GM23338 (cell line): ENCODE measurements around the gene UTP4. TPM values are rescaled to one million over a fixed set of nuclear protein-coding genes. Genes with fewer than 3 reads are reported as not detected.

Experiments used
- ATAC-seq: fragments of 200-7000 bp; cut with Tn5 transposase; 3 replicates; pipeline ENCODE4 v1.9.1; 2020
- DNase-seq: peaks from one replicate; pipeline ENCODE4 v3.0.0-alpha.2; 2015; ENCODE audit warnings: low spot score
- H2AFZ ChIP-seq: fragments of 200-600 bp; sonication (generic); 2 replicates; pipeline ENCODE4 v1.8.0; 2016; ENCODE audit warnings: antibody characterized with exemption, mild to moderate bottlenecking, moderate library complexity
- H3F3A ChIP-seq: fragments of 200-600 bp; sonication (generic); replicated peaks from 2 replicates; pipeline ENCODE4 v1.8.0; 2017; ENCODE audit warnings: antibody characterized with exemption, mixed run types, low read depth
- H3K27ac ChIP-seq: fragments of 200-600 bp; sonication (generic); 2 replicates; pipeline ENCODE4 v1.6.1; 2016; ENCODE audit warnings: low read depth
- H3K27me3 ChIP-seq: fragments of 200-600 bp; sonication (generic); 2 replicates; pipeline ENCODE4 v1.8.0; 2016; ENCODE audit warnings: mild to moderate bottlenecking, mixed run types, moderate library complexity; ENCODE audit not compliant: insufficient read depth
- H3K36me3 ChIP-seq: fragments of 200-600 bp; sonication (generic); 2 replicates; pipeline ENCODE4 v1.8.0; 2016; ENCODE audit warnings: mild to moderate bottlenecking; ENCODE audit not compliant: insufficient read depth
- H3K4me1 ChIP-seq: fragments of 200-600 bp; sonication (generic); 2 replicates; pipeline ENCODE4 v1.8.0; 2016; ENCODE audit warnings: mild to moderate bottlenecking, moderate library complexity; ENCODE audit not compliant: insufficient read depth
- H3K4me2 ChIP-seq: fragments of 200-600 bp; sonication (generic); 2 replicates; pipeline ENCODE4 v1.7.1; 2017; ENCODE audit warnings: mixed run types
- H3K4me3 ChIP-seq: fragments of 200-600 bp; sonication (generic); 2 replicates; pipeline ENCODE4 v1.6.1; 2016; ENCODE audit warnings: mixed run types
- H3K79me2 ChIP-seq: fragments of 200-600 bp; sonication (generic); replicated peaks from 2 replicates; pipeline ENCODE4 v1.8.0; 2017; ENCODE audit warnings: mild to moderate bottlenecking; ENCODE audit not compliant: insufficient read depth
- H3K9me2 ChIP-seq: fragments of 200-600 bp; sonication (generic); 2 replicates; pipeline ENCODE4 v1.8.0; 2017; ENCODE audit not compliant: insufficient read depth
- H4K20me1 ChIP-seq: fragments of 200-600 bp; sonication (generic); replicated peaks from 2 replicates; pipeline ENCODE4 v1.8.0; 2017; ENCODE audit warnings: mild to moderate bottlenecking; ENCODE audit not compliant: insufficient read depth
- H3K27ac Mint-ChIP-seq: 2 replicates; pipeline ENCODE4 v1.8.0; 2020; ENCODE audit warnings: inconsistent platforms, mild to moderate bottlenecking, moderate library complexity, mixed read lengths
- H3K27me3 Mint-ChIP-seq: 3 replicates; pipeline ENCODE4 v1.8.0; 2022; ENCODE audit warnings: low read depth, mild to moderate bottlenecking, moderate library complexity, mixed read lengths, inconsistent platforms; ENCODE audit not compliant: insufficient read depth, poor library complexity
- H3K36me3 Mint-ChIP-seq: 3 replicates; pipeline ENCODE4 v1.8.0; 2021; ENCODE audit warnings: low read depth, mild to moderate bottlenecking, inconsistent platforms, moderate library complexity, mixed read lengths
- H3K4me1 Mint-ChIP-seq: 3 replicates; pipeline ENCODE4 v1.8.0; 2020; ENCODE audit warnings: mild to moderate bottlenecking, inconsistent platforms, mixed read lengths
- H3K4me3 Mint-ChIP-seq: 3 replicates; pipeline ENCODE4 v1.8.0; 2021; ENCODE audit warnings: moderate library complexity, mild to moderate bottlenecking, inconsistent platforms, mixed read lengths
- H3K9me3 Mint-ChIP-seq: 3 replicates; pipeline ENCODE4 v1.8.0; 2020; ENCODE audit warnings: moderate library complexity, mild to moderate bottlenecking, inconsistent platforms, mixed read lengths
- CREB1 ChIP-seq: fragments of 250-450 bp; sonication (Bioruptor Pico); IDR thresholded peaks from 2 replicates; pipeline ENCODE4 v1.5.0; 2020; ENCODE audit warnings: low read depth, mild to moderate bottlenecking, moderate library complexity
- CTCF ChIP-seq, 2 experiments: fragments of 200-600 bp in 1 of 2; sonication (generic) in 1 of 2; conservative IDR thresholded peaks; 2 replicates each; pipeline versions ENCODE4 v1.5.1 to v1.6.1; 2016 to 2017; ENCODE audit warnings: antibody characterized with exemption in 2 of 2, low read depth in 2 of 2, mild to moderate bottlenecking in 2 of 2, moderate library complexity in 1 of 2
- ETS1 ChIP-seq: IDR thresholded peaks from 2 replicates; pipeline ENCODE4 v1.6.1; 2016; ENCODE audit warnings: antibody characterized with exemption
- EZH2phosphoT487 ChIP-seq: fragments of 200-600 bp; sonication (generic); IDR thresholded peaks from one replicate; pipeline ENCODE4 v1.8.1; 2018; ENCODE audit warnings: antibody characterized with exemption; ENCODE audit not compliant: unreplicated experiment
- JUNB ChIP-seq: IDR thresholded peaks from one replicate; pipeline ENCODE4 v1.6.1; 2016; ENCODE audit warnings: antibody characterized with exemption; ENCODE audit not compliant: unreplicated experiment
- NANOG ChIP-seq: IDR thresholded peaks from 2 replicates; pipeline ENCODE4 v1.6.1; 2016; ENCODE audit warnings: antibody characterized with exemption, borderline replicate concordance
- POLR2AphosphoS5 ChIP-seq: IDR thresholded peaks from 2 replicates; pipeline ENCODE4 v1.6.1; 2016; ENCODE audit warnings: antibody characterized with exemption, low read depth
- REST ChIP-seq: IDR thresholded peaks from one replicate; pipeline ENCODE4 v1.6.1; 2018; ENCODE audit warnings: antibody characterized with exemption; ENCODE audit not compliant: unreplicated experiment
- STAT1 ChIP-seq: IDR thresholded peaks from one replicate; pipeline ENCODE4 v1.6.1; 2016; ENCODE audit warnings: antibody characterized with exemption; ENCODE audit not compliant: unreplicated experiment
- ZNF114 ChIP-seq: fragments of 250-450 bp; sonication (Bioruptor Pico); IDR thresholded peaks from 2 replicates; pipeline ENCODE4 v1.5.0; 2020; ENCODE audit warnings: mild to moderate bottlenecking, moderate library complexity
- ZNF462 ChIP-seq: fragments of 250-450 bp; sonication (Bioruptor Pico); IDR thresholded peaks from 2 replicates; pipeline ENCODE4 v1.5.0; 2020; ENCODE audit warnings: mild to moderate bottlenecking, moderate library complexity
- polyA plus RNA-seq: library from polyadenylated mRNA; unstranded; fragments of >200 nt; fragmentation: Nextera tagmentation; extraction: Ambion mirVana; gene quantifications from 2 replicates; pipeline ENCODE4 v1.2.1, GENCODE V29; 2016
- total RNA-seq: library from RNA; depleted of rRNA; stranded (reverse); fragments of >200 nt; shearing (Covaris generic); gene quantifications from 2 replicates; pipeline ENCODE4 v1.2.3, GENCODE V29; 2014

UTP4 gene
- total and polyA plus RNA-seq, 2 experiments from 2014 or later: 63.2 to 66.6 TPM

GRCh38 chr16:69171325-69172084, 39.1 kb downstream of the UTP4 start (continued):
- no peak for TF ChIP-seq ZNF114

GRCh38 chr16:69176033-69176800, 43.8 kb downstream of the UTP4 start:
- Histone ChIP-seq H3K27me3 (no peaks in the 10 kb centered on the region), H3K4me1 (no peaks in the 10 kb centered on the region), H3K27ac (no peak overlapping the region), H3F3A (0 out of 2 replicates have a peak, but pooled peaks cover 9% of the 10 kb centered on the region), H3K4me2 (no peak overlapping the region), H3K36me3 (no peaks in the 10 kb centered on the region), H4K20me1 (no peaks in the 10 kb centered on the region; the same call in 1 of the 2 replicates), H3K9me2 (no peaks in the 10 kb centered on the region), H2AFZ (no peak overlapping the region), H3K79me2 (no peaks in the 10 kb centered on the region), H3K4me3 (no peak overlapping the region)
- H3K36me3 Mint-ChIP-seq: no peaks in the 10 kb centered on the region
- no peak overlapping the region for H3K27ac Mint-ChIP-seq
- ATAC-seq: no peak
- no peak overlapping the region for H3K4me3 Mint-ChIP-seq
- DNase-seq: no peak
- H3K9me3 Mint-ChIP-seq: no peaks in the 10 kb centered on the region
- H3K27me3 Mint-ChIP-seq: peaks cover 1% of the 10 kb centered on the region
- H3K4me1 Mint-ChIP-seq: peaks cover 13% of the 10 kb centered on the region; the same call in 2 of the 3 replicates
- TF ChIP-seq ZNF462 (CRISPR knock-in tag) (no peak), JUNB (no peak), STAT1 (no peak), NANOG (no peak), ZNF114 (no peak), REST (no peak), ETS1 (no peak), EZH2phosphoT487 (no peak), CREB1 (CRISPR knock-in tag) (no peak), POLR2AphosphoS5 (no peak), CTCF (conservative IDR thresholded peaks at IDR 0.05; ENCODE audit: low read depth in 2 of 2) (no peak)
